Brain microvascular endothelial cell (primary cell): ENCODE results near the gene RPP25L.

Experiments used
- DNase-seq: peaks from one replicate; pipeline ENCODE4 v3.0.0-alpha.2; 2020
- H3K27ac ChIP-seq: fragments of 250-450 bp; sonication (Bioruptor Pico); 2 replicates; pipeline ENCODE4 v1.5.1; 2020; ENCODE audit warnings: mild to moderate bottlenecking, moderate library complexity
- H3K27me3 ChIP-seq: fragments of 250-450 bp; sonication (Bioruptor Pico); replicated peaks from 2 replicates; pipeline ENCODE4 v1.5.1; 2020; ENCODE audit warnings: mild to moderate bottlenecking
- H3K36me3 ChIP-seq: fragments of 250-450 bp; sonication (Bioruptor Pico); replicated peaks from 2 replicates; pipeline ENCODE4 v1.5.1; 2020; ENCODE audit warnings: mild to moderate bottlenecking
- H3K4me3 ChIP-seq: 2 replicates; pipeline ENCODE4 v1.5.1; 2011; ENCODE audit warnings: low read depth, mild to moderate bottlenecking, control low read depth, low read length, moderate library complexity
- CTCF ChIP-seq: IDR thresholded peaks from 2 replicates; pipeline ENCODE4 v1.5.1; 2011; ENCODE audit warnings: low read depth, mild to moderate bottlenecking, moderate library complexity, low read length, control low read depth, inconsistent platforms; ENCODE audit errors: missing control alignments
- in situ Hi-C: cut with HindIII; loops from 2 replicates; pipeline ENCODE4 v1.10.0; 2017; ENCODE audit warnings: low sequenced_read_pairs, low pct_ligation_motif_present

The RPP25L gene

GRCh38 chr9:34651321-34651720 lies 39.4 kb upstream of the RPP25L start:
- no peaks in the 10 kb centered on the region for H3K27me3 ChIP-seq
- DNase-seq = peak; percentile 28
- no peak overlapping the region for H3K4me3 ChIP-seq
- in situ Hi-C loops = no loop called here
- TF ChIP-seq CTCF = no peak
- H3K36me3 ChIP-seq = peaks cover 10% of the 10 kb centered on the region
- H3K27ac ChIP-seq = no peak overlapping the region

GRCh38 chr9:34650816-34651215 lies 38.9 kb upstream of the RPP25L start:
- Histone ChIP-seq H3K4me3 (no peak overlapping the region), H3K27me3 (no peaks in the 10 kb centered on the region), H3K36me3 (peaks cover 10% of the 10 kb centered on the region), H3K27ac (no peak overlapping the region)
- no peak for DNase-seq
- in situ Hi-C loops = no loop called here
- no peak for TF ChIP-seq CTCF

- DNase-seq = no peak
- H3K36me3 ChIP-seq = peaks cover 10% of the 10 kb centered on the region
- no peak overlapping the region for H3K27ac ChIP-seq
- no peak overlapping the region for H3K4me3 ChIP-seq
- in situ Hi-C loops = no loop called here
- TF ChIP-seq CTCF = no peak
- no peaks in the 10 kb centered on the region for H3K27me3 ChIP-seq
Observed at GRCh38 chr9:34648673-34649072, 36.8 kb upstream of the RPP25L start.

- in situ Hi-C loops = no loop called here
- Histone ChIP-seq H3K4me3 (peak overlapping the region; percentile 67), H3K27me3 (no peaks in the 10 kb centered on the region), H3K27ac (no peak overlapping the region), H3K36me3 (peaks cover 10% of the 10 kb centered on the region)
- TF ChIP-seq CTCF = no peak
- DNase-seq = no peak
Observed at GRCh38 chr9:34647651-34648050, 35.8 kb upstream of the RPP25L start.

GRCh38 chr9:34647084-34647403 lies 35.1 kb upstream of the RPP25L start:
- Histone ChIP-seq H3K27ac (no peak overlapping the region), H3K36me3 (peaks cover 10% of the 10 kb centered on the region), H3K27me3 (no peaks in the 10 kb centered on the region), H3K4me3 (peak overlapping the region; percentile 67)
- no peak for DNase-seq
- TF ChIP-seq CTCF = no peak
- in situ Hi-C loops = no loop called here

- TF ChIP-seq CTCF = peak; percentile 68
- peaks cover 10% of the 10 kb centered on the region for H3K36me3 ChIP-seq
- peak; percentile 76 for DNase-seq
- H3K27me3 ChIP-seq = no peaks in the 10 kb centered on the region
- in situ Hi-C loops = no loop called here
- peak within 1 kb of the TSS; percentile 43 for H3K27ac ChIP-seq
- peak within 1 kb of the TSS; percentile 67 for H3K4me3 ChIP-seq
Observed at GRCh38 chr9:34646211-34647083, 34.5 kb upstream of the RPP25L start, which contains the start of gene GALT. GALT (plus strand) TSS chr9:34646675; CDS start chr9:34646705, 30 bp downstream.
